GM12878 (cell line): Measurements from ENCODE around the gene B3GALT4. TPM values are rescaled to one million over a fixed set of nuclear protein-coding genes. Genes with fewer than 3 reads are reported as not detected.

ENCODE experiments used
- BHLHE40 ChIP-seq, 2 experiments: fragments of 450-650 bp in 1 of 2; IDR thresholded peaks; 2 replicates each; pipeline ENCODE4 v1.6.1; 2011 to 2017; ENCODE audit warnings: low read depth in 2 of 2, borderline replicate concordance in 1 of 2, improper control_type of control experiment in 1 of 2, low read length in 1 of 2, mild to moderate bottlenecking in 1 of 2
- BRCA1 ChIP-seq: IDR thresholded peaks from 2 replicates; pipeline ENCODE4 v1.6.1; 2011; ENCODE audit warnings: low read depth, low read length, improper control_type of control experiment
- CBFB ChIP-seq: IDR thresholded peaks from 2 replicates; pipeline ENCODE4 v1.6.1; 2016; ENCODE audit warnings: antibody characterized with exemption, low read depth
- CREB1 ChIP-seq: IDR thresholded peaks from 2 replicates; pipeline ENCODE4 v1.6.1; 2012; ENCODE audit warnings: low read depth, mild to moderate bottlenecking, inconsistent platforms
- FOXM1 ChIP-seq: IDR thresholded peaks from 2 replicates; pipeline ENCODE4 v1.6.1; 2012; ENCODE audit warnings: low read depth, mild to moderate bottlenecking, inconsistent platforms, low read length, moderate library complexity
- HDAC6 ChIP-seq: fragments of 200-600 bp; sonication (generic); IDR thresholded peaks from one replicate; pipeline ENCODE4 v1.8.0; 2017; ENCODE audit warnings: antibody characterized with exemption; ENCODE audit not compliant: unreplicated experiment
- MEF2A ChIP-seq: IDR thresholded peaks from 2 replicates; pipeline ENCODE4 v1.6.1; 2011; ENCODE audit warnings: low read depth, mild to moderate bottlenecking, low read length, moderate library complexity; ENCODE audit not compliant: insufficient read depth
- NFYA ChIP-seq: IDR thresholded peaks from 2 replicates; pipeline ENCODE4 v1.6.1; 2011; ENCODE audit warnings: low read depth, mild to moderate bottlenecking, low read length, improper control_type of control experiment, borderline replicate concordance
- NR2F1 ChIP-seq: fragments of 450-650 bp; conservative IDR thresholded peaks from 2 replicates; pipeline ENCODE4 v1.6.1; 2017; ENCODE audit warnings: mild to moderate bottlenecking
- POLR2A ChIP-seq: IDR thresholded peaks from 2 replicates; pipeline ENCODE4 v1.6.1; 2011; ENCODE audit warnings: low read depth, mild to moderate bottlenecking, low read length
- POLR2AphosphoS2 ChIP-seq: IDR thresholded peaks from 2 replicates; pipeline ENCODE4 v1.6.1; 2011; ENCODE audit warnings: low read depth, mild to moderate bottlenecking, low read length, improper control_type of control experiment, moderate library complexity
- RAD51 ChIP-seq: fragments of 450-650 bp; IDR thresholded peaks from 2 replicates; pipeline ENCODE4 v1.6.1; 2016; ENCODE audit warnings: moderate library complexity, mild to moderate bottlenecking, inconsistent platforms
- SIX5 ChIP-seq: IDR thresholded peaks from 2 replicates; pipeline ENCODE4 v1.6.1; 2011; ENCODE audit warnings: mild to moderate bottlenecking, low read depth, low read length, moderate library complexity; ENCODE audit not compliant: severe bottlenecking
- SREBF1 ChIP-seq: IDR thresholded peaks from 2 replicates; pipeline ENCODE4 v1.6.1; 2012; ENCODE audit warnings: mild to moderate bottlenecking, low read length
- ZBED1 ChIP-seq: IDR thresholded peaks from 2 replicates; pipeline ENCODE4 v1.6.1; 2016; ENCODE audit warnings: borderline replicate concordance
- ZNF384 ChIP-seq: IDR thresholded peaks from 2 replicates; pipeline ENCODE4 v1.6.1; 2012; ENCODE audit warnings: low read depth, mild to moderate bottlenecking, low read length, improper control_type of control experiment, borderline replicate concordance
- polyA plus RNA-seq, 11 experiments: library from polyadenylated mRNA; depleted of rRNA in 4 of 11; unstranded in 6 of 11; stranded (reverse) in 5 of 11; fragments of >200 nt; fragmentation: Nextera tagmentation in 4 of 11; fragmentation: Illumina TruSeq in 1 of 11; extraction: Ambion mirVana in 4 of 11; extraction: Trizol in 1 of 11; gene quantifications; 1 replicate in 1 of 11; 2 replicates in 10 of 11; pipeline versions ENCODE4 v1.2.1 to v1.2.3, GENCODE V29; 2011 to 2016; ENCODE audit warnings: inconsistent platforms in 2 of 11, missing spikeins in 2 of 11, low read depth in 1 of 11
- total RNA-seq, 4 experiments: library from RNA; depleted of rRNA in 3 of 4; stranded (reverse); fragments of >200 nt in 3 of 4; fragmentation: Illumina TruSeq in 1 of 4; extraction: Trizol in 1 of 4; gene quantifications; 2 replicates each; pipeline versions ENCODE4 v1.2.1 to v1.2.3, GENCODE V29; 2013 to 2021
- TF ChIP-seq, protein P1 (sequence below): IDR thresholded peaks from 2 replicates; pipeline ENCODE4 v1.6.1; 2011; ENCODE audit warnings: mild to moderate bottlenecking, low read depth, low read length, moderate library complexity; ENCODE audit not compliant: insufficient replicate concordance
- TF ChIP-seq, protein P2 (sequence below): IDR thresholded peaks from 2 replicates; pipeline ENCODE4 v1.6.1; 2012; ENCODE audit warnings: improper control_type of control experiment, low read depth, low read length; ENCODE audit not compliant: insufficient replicate concordance
- TF ChIP-seq, protein P3 (sequence below): fragments of 450-650 bp; formaldehyde crosslinking; IDR thresholded peaks from 2 replicates; pipeline ENCODE4 v1.5.0; 2022; ENCODE audit warnings: mild to moderate bottlenecking, missing genetic modification characterization

The B3GALT4 gene
- total and polyA plus RNA-seq, 10 of the 15 experiments (the other 5 are each of a cell fraction or from before 2014, with no cell fraction given): 0.27 to 8.2 (median 2.6) TPM

DNA sequence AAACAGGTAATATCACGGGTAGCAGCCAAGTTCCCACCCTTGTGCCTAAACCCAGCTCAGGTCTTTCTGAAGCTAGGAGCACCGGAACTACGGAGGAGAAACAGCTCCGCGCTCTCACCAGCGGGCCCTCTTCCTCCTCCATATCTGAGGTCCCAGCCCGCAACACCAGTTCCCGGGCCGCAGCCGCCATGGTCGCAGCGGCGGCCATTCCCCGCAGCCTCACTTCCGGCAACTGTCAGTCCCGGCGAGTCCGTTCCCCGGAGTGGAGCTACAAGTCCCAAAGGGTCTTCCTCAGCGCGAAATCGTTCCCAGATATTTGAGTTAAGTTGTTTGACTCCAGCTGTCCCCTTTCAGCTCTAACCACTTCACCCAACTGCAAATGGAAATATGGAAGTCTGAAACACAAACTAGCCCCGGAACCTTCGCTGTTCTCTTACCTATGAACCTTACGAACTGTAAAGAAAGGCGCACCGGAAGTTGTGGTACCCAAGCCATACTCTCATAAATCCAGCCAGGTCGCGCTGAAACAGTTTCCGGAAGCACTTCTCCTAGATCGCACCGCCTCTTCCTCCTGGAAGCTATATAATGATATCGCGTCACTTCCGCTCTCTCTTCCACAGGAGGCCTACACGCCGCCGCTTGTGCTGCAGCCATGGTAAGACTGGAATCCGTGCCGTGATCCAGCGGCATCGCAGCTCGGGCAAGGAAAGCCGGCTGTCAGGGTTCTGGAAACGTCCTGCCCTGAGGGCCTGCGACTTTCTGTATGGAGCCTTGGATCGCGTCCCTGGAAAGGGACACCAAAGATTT is 5.3 kb upstream of the B3GALT4 start, which contains the start of the genes RPS18 and VPS52 (continued):
- TF ChIP-seq, protein P1, sequence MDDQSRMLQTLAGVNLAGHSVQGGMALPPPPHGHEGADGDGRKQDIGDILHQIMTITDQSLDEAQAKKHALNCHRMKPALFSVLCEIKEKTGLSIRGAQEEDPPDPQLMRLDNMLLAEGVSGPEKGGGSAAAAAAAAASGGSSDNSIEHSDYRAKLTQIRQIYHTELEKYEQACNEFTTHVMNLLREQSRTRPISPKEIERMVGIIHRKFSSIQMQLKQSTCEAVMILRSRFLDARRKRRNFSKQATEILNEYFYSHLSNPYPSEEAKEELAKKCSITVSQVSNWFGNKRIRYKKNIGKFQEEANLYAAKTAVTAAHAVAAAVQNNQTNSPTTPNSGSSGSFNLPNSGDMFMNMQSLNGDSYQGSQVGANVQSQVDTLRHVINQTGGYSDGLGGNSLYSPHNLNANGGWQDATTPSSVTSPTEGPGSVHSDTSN: no peak
- no peak for TF ChIP-seq FOXM1
- TF ChIP-seq MEF2A: 0 out of 2 replicates have a peak, but pooled peaks have one; percentile 30
- TF ChIP-seq NFYA: no peak
- peak; percentile 99 for TF ChIP-seq POLR2AphosphoS2
- TF ChIP-seq ZNF384: no peak
- TF ChIP-seq BRCA1: no peak
- TF ChIP-seq NR2F1: peak; percentile 62; the same call in 1 of the 2 replicates
- TF ChIP-seq, protein P2, sequence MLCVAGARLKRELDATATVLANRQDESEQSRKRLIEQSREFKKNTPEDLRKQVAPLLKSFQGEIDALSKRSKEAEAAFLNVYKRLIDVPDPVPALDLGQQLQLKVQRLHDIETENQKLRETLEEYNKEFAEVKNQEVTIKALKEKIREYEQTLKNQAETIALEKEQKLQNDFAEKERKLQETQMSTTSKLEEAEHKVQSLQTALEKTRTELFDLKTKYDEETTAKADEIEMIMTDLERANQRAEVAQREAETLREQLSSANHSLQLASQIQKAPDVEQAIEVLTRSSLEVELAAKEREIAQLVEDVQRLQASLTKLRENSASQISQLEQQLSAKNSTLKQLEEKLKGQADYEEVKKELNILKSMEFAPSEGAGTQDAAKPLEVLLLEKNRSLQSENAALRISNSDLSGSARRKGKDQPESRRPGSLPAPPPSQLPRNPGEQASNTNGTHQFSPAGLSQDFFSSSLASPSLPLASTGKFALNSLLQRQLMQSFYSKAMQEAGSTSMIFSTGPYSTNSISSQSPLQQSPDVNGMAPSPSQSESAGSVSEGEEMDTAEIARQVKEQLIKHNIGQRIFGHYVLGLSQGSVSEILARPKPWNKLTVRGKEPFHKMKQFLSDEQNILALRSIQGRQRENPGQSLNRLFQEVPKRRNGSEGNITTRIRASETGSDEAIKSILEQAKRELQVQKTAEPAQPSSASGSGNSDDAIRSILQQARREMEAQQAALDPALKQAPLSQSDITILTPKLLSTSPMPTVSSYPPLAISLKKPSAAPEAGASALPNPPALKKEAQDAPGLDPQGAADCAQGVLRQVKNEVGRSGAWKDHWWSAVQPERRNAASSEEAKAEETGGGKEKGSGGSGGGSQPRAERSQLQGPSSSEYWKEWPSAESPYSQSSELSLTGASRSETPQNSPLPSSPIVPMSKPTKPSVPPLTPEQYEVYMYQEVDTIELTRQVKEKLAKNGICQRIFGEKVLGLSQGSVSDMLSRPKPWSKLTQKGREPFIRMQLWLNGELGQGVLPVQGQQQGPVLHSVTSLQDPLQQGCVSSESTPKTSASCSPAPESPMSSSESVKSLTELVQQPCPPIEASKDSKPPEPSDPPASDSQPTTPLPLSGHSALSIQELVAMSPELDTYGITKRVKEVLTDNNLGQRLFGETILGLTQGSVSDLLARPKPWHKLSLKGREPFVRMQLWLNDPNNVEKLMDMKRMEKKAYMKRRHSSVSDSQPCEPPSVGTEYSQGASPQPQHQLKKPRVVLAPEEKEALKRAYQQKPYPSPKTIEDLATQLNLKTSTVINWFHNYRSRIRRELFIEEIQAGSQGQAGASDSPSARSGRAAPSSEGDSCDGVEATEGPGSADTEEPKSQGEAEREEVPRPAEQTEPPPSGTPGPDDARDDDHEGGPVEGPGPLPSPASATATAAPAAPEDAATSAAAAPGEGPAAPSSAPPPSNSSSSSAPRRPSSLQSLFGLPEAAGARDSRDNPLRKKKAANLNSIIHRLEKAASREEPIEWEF: no peak
- TF ChIP-seq HDAC6: peak; percentile 71
- TF ChIP-seq, protein P3, sequence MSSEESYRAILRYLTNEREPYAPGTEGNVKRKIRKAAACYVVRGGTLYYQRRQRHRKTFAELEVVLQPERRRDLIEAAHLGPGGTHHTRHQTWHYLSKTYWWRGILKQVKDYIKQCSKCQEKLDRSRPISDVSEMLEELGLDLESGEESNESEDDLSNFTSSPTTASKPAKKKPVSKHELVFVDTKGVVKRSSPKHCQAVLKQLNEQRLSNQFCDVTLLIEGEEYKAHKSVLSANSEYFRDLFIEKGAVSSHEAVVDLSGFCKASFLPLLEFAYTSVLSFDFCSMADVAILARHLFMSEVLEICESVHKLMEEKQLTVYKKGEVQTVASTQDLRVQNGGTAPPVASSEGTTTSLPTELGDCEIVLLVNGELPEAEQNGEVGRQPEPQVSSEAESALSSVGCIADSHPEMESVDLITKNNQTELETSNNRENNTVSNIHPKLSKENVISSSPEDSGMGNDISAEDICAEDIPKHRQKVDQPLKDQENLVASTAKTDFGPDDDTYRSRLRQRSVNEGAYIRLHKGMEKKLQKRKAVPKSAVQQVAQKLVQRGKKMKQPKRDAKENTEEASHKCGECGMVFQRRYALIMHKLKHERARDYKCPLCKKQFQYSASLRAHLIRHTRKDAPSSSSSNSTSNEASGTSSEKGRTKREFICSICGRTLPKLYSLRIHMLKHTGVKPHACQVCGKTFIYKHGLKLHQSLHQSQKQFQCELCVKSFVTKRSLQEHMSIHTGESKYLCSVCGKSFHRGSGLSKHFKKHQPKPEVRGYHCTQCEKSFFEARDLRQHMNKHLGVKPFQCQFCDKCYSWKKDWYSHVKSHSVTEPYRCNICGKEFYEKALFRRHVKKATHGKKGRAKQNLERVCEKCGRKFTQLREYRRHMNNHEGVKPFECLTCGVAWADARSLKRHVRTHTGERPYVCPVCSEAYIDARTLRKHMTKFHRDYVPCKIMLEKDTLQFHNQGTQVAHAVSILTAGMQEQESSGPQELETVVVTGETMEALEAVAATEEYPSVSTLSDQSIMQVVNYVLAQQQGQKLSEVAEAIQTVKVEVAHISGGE (CRISPR knock-in tag): peak; percentile 94
- no peak for TF ChIP-seq CREB1
- peak; percentile 93 for TF ChIP-seq ZBED1
- TF ChIP-seq CBFB: peak; percentile 93
- peak; percentile 100 for TF ChIP-seq POLR2A
- 0 out of 2 replicates have a peak, but pooled peaks have one; percentile 1 for TF ChIP-seq SREBF1
- TF ChIP-seq SIX5: peak; percentile 57
- peak in 1 of 2 experiments; percentile 42; a peak in 1 of 4 replicates for TF ChIP-seq BHLHE40 (IDR thresholded peaks at IDR 0.05; ENCODE audit: borderline replicate concordance in 1 of 2, low read depth in 2 of 2, low read length in 1 of 2)
- peak; percentile 47; the same call in 1 of the 2 replicates for TF ChIP-seq RAD51
